ENCODE data around the gene ARSI. TPM values are rescaled to one million over a fixed set of nuclear protein-coding genes. Genes with fewer than 3 reads are reported as not detected.

The ARSI gene
- total RNA-seq, 1 donor: 4.7 TPM

- H3K79me2 ChIP-seq (ENCODE audit: insufficient read depth, low read length): no peaks in the 10 kb centered on the region
- no peak overlapping the region for H3K27ac ChIP-seq (ENCODE audit: low read depth, low read length)
- H3K4me3 ChIP-seq (ENCODE audit: insufficient read depth, low read length): no peak overlapping the region
- H3K4me1 ChIP-seq (ENCODE audit: insufficient read depth, low read length): peaks cover 44% of the 10 kb centered on the region
- H3K36me3 ChIP-seq (ENCODE audit: insufficient read depth, low read length): no peaks in the 10 kb centered on the region
- no peaks in the 10 kb centered on the region for H3K27me3 ChIP-seq (ENCODE audit: insufficient read depth, low read length)
- H3K4me2 ChIP-seq (ENCODE audit: insufficient read depth, low read length): no peak overlapping the region
- TF ChIP-seq CTCF (IDR thresholded peaks at IDR 0.05; ENCODE audit: extremely low read depth, low read depth, low read length): no peak
- no peak for DNase-seq (ENCODE audit: insufficient read length, low spot score, missing footprints)
- no peak overlapping the region for H2AFZ ChIP-seq (ENCODE audit: low read length)
- no peaks in the 10 kb centered on the region for H3K9me3 ChIP-seq (ENCODE audit: low read depth, low read length)
- no peaks in the 10 kb centered on the region for H4K20me1 ChIP-seq (ENCODE audit: insufficient read depth, low read length)
Observed at GRCh38 chr5:150321211-150321610, 18.5 kb upstream of the ARSI start.

- Histone ChIP-seq H3K27ac (ENCODE audit: low read depth, low read length) (peak overlapping the region; percentile 94), H3K79me2 (ENCODE audit: insufficient read depth, low read length) (no peaks in the 10 kb centered on the region), H2AFZ (ENCODE audit: low read length) (no peak overlapping the region), H3K4me3 (ENCODE audit: insufficient read depth, low read length) (no peak overlapping the region), H3K9me3 (ENCODE audit: low read depth, low read length) (no peaks in the 10 kb centered on the region), H3K27me3 (ENCODE audit: insufficient read depth, low read length) (no peaks in the 10 kb centered on the region), H3K4me1 (ENCODE audit: insufficient read depth, low read length) (peaks cover 44% of the 10 kb centered on the region), H3K4me2 (ENCODE audit: insufficient read depth, low read length) (no peak overlapping the region), H3K36me3 (ENCODE audit: insufficient read depth, low read length) (no peaks in the 10 kb centered on the region), H4K20me1 (ENCODE audit: insufficient read depth, low read length) (no peaks in the 10 kb centered on the region)
- no peak for TF ChIP-seq CTCF (IDR thresholded peaks at IDR 0.05; ENCODE audit: extremely low read depth, low read depth, low read length)
- peak; percentile 87 for DNase-seq (ENCODE audit: insufficient read length, low spot score, missing footprints)
Observed at GRCh38 chr5:150320044-150320613, 17.4 kb upstream of the ARSI start.

- Histone ChIP-seq H3K4me2 (ENCODE audit: insufficient read depth, low read length) (no peak overlapping the region), H3K4me1 (ENCODE audit: insufficient read depth, low read length) (peaks cover 44% of the 10 kb centered on the region), H3K36me3 (ENCODE audit: insufficient read depth, low read length) (no peaks in the 10 kb centered on the region), H3K79me2 (ENCODE audit: insufficient read depth, low read length) (no peaks in the 10 kb centered on the region), H4K20me1 (ENCODE audit: insufficient read depth, low read length) (no peaks in the 10 kb centered on the region), H3K9me3 (ENCODE audit: low read depth, low read length) (no peaks in the 10 kb centered on the region), H3K27me3 (ENCODE audit: insufficient read depth, low read length) (no peaks in the 10 kb centered on the region), H3K27ac (ENCODE audit: low read depth, low read length) (peak overlapping the region; percentile 94), H3K4me3 (ENCODE audit: insufficient read depth, low read length) (no peak overlapping the region), H2AFZ (ENCODE audit: low read length) (no peak overlapping the region)
- no peak for TF ChIP-seq CTCF (IDR thresholded peaks at IDR 0.05; ENCODE audit: extremely low read depth, low read depth, low read length)
- DNase-seq (ENCODE audit: insufficient read length, low spot score, missing footprints): no peak
Observed at GRCh38 chr5:150319484-150319790, 16.7 kb upstream of the ARSI start.

GRCh38 chr5:150318613-150319483 is 16.1 kb upstream of the ARSI start:
- no peak for DNase-seq (ENCODE audit: insufficient read length, low spot score, missing footprints)
- H3K36me3 ChIP-seq (ENCODE audit: insufficient read depth, low read length): no peaks in the 10 kb centered on the region
- no peak overlapping the region for H3K4me3 ChIP-seq (ENCODE audit: insufficient read depth, low read length)
- H3K79me2 ChIP-seq (ENCODE audit: insufficient read depth, low read length): no peaks in the 10 kb centered on the region
- peak overlapping the region; percentile 87 for H2AFZ ChIP-seq (ENCODE audit: low read length)
- H3K27me3 ChIP-seq (ENCODE audit: insufficient read depth, low read length): no peaks in the 10 kb centered on the region
- no peaks in the 10 kb centered on the region for H4K20me1 ChIP-seq (ENCODE audit: insufficient read depth, low read length)
- TF ChIP-seq CTCF (IDR thresholded peaks at IDR 0.05; ENCODE audit: extremely low read depth, low read depth, low read length): no peak
- peaks cover 44% of the 10 kb centered on the region for H3K4me1 ChIP-seq (ENCODE audit: insufficient read depth, low read length)
- peak overlapping the region; percentile 94 for H3K27ac ChIP-seq (ENCODE audit: low read depth, low read length)
- no peak overlapping the region for H3K4me2 ChIP-seq (ENCODE audit: insufficient read depth, low read length)
- H3K9me3 ChIP-seq (ENCODE audit: low read depth, low read length): no peaks in the 10 kb centered on the region

Measured in osteoblast (primary cell).